Measurements from ENCODE around the gene SLC25A33.

DNA sequence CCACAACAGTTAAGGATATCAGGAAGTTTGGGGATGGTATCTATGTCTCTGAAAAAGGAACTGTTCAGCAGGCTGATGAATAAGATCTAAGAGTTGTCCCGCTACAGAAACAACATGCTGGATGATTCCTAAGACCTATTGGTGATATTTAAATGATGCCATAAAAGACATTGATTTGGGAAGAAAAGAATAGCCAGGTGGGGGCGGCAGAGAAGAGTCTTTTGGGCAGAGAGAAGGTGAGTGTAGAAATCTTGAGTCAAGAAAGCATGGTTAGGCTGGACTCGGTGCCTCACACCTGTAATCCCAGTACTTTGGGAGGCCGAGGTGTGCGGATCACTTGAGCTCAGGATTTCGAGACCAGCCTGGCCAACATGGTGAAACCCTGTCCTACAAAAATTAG lies 37.6 kb downstream of the SLC25A33 start:
- TF ChIP-seq POLR2A (IDR thresholded peaks at IDR 0.05; ENCODE audit: low read length) (no peak), GATA1 (IDR thresholded peaks at IDR 0.05; ENCODE audit: low read depth, low read length) (no peak)
